Measurements from ENCODE around the gene RYK.

Gene RYK

DNA sequence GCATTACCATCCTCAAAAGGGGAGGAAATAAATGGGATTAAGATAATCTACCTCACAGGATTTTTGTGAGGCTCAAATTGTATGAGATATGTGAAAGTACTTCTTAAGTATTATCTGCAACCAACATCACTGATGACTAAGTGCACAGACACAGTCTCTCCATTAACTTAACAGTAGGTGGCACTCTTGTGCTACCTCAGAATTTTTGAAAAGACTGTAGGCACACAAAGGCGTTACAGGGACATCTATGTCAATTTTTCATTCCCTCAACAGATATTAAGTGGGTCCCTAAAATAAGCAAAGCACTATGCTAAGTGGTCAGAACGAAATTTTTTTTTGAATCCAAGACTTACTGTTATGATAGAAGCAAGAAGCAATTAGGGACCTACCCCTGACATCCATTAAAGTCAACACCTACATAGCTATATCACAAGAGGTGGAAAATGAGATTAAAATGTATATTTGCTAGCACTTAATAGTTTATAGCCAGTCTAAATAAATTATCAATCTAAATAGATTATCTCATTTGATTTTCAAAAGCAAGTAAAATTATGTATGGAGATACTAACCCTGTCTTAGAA lies 52.9 kb downstream of the RYK start:
- WGBS, 2 donors (ENCODE audit: extremely low coverage in 2 of 2, insufficient read length in 2 of 2, insufficient replicate concordance in 1 of 2) = no CpG with 5 or more reads among the region's 2 CpGs
- DNase-seq (ENCODE audit: low spot score) = no peak

DNA sequence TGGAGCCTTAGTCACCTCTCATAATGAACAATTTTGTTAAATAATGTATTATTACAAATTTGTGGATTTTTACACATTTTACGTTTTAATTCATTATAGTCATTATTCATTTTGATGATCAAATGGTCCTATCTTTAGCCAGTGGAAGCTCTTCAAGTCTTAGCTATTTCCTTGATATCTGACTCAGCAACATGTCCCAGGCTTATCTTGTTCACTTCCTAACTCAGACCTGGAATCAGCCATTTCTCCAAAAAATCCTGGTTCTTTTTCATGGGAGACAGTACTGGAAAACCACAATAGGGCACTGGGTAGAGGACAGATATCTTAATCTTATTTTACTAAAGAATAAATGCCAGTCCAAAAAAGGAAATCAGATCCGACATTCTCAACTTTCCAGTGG lies 56.4 kb downstream of the RYK start:
- no peaks in the 10 kb centered on the region for H3K27me3 ChIP-seq (ENCODE audit: control insufficient read depth in 3 of 3, insufficient read depth in 3 of 3, low read depth in 1 of 3, low read length in 3 of 3)
- no peak overlapping the region for H2BK5ac ChIP-seq (ENCODE audit: low read length)
- no peaks in the 10 kb centered on the region for H3K4me1 ChIP-seq (ENCODE audit: control insufficient read depth in 2 of 2, insufficient read depth in 1 of 2, low read depth in 1 of 2, low read length in 2 of 2)
- no peak for DNase-seq (ENCODE audit: low spot score)
- H3K79me1 ChIP-seq (ENCODE audit: low read depth, low read length) = no peaks in the 10 kb centered on the region
- no peak overlapping the region for H2AK5ac ChIP-seq (ENCODE audit: low read depth, low read length)
- H2BK120ac ChIP-seq (ENCODE audit: low read depth, low read length) = no peak overlapping the region
- no peak overlapping the region for H3K4me3 ChIP-seq (ENCODE audit: low read length in 2 of 2)
- no CpG with 5 or more reads among the region's 2 CpGs for WGBS, 2 donors (ENCODE audit: extremely low coverage in 2 of 2, insufficient read length in 2 of 2, insufficient replicate concordance in 1 of 2)
- H4K91ac ChIP-seq (ENCODE audit: low read depth, low read length, poor library complexity) = no peak overlapping the region
- H3K18ac ChIP-seq (ENCODE audit: low read length) = no peak overlapping the region
- no peak overlapping the region for H2AFZ ChIP-seq (ENCODE audit: low read length)
- no peak overlapping the region for H3K27ac ChIP-seq (replicated peaks; ENCODE audit: low read length)
- H2BK15ac ChIP-seq (ENCODE audit: low read length) = no peak overlapping the region
- H3K14ac ChIP-seq (ENCODE audit: low read length) = no peak overlapping the region
- no peak overlapping the region for H2BK12ac ChIP-seq (ENCODE audit: low read length)
- no peak overlapping the region for H3K4me2 ChIP-seq (ENCODE audit: insufficient read depth, low read length, poor library complexity, severe bottlenecking)
- H3K36me3 ChIP-seq (replicated peaks in 1 of 2; ENCODE audit: control insufficient read depth in 2 of 2, insufficient read depth in 2 of 2, low read length in 2 of 2) = peaks cover 6 to 80% of the 10 kb centered on the region in 2 donors
- H3K9ac ChIP-seq (ENCODE audit: low read depth, low read length, poor library complexity) = no peak overlapping the region
- H3K4ac ChIP-seq (ENCODE audit: low read length) = no peak overlapping the region
- H4K8ac ChIP-seq (ENCODE audit: low read depth, low read length) = no peak overlapping the region
- no peak overlapping the region for H3K23ac ChIP-seq (ENCODE audit: low read depth, low read length, poor library complexity)
- H3K9me3 ChIP-seq (replicated peaks in 1 of 2; ENCODE audit: control insufficient read depth in 2 of 2, insufficient read depth in 1 of 2, low read depth in 1 of 2, low read length in 2 of 2) = no peaks in the 10 kb centered on the region

More for the DNA sequence above, 52.9 kb downstream of the RYK start:
- H3K4me2 ChIP-seq (ENCODE audit: insufficient read depth, low read length, poor library complexity, severe bottlenecking) = no peak overlapping the region
- no peak overlapping the region for H3K27ac ChIP-seq (replicated peaks; ENCODE audit: low read length)
- no peaks in the 10 kb centered on the region for H3K9me3 ChIP-seq (replicated peaks in 1 of 2; ENCODE audit: control insufficient read depth in 2 of 2, insufficient read depth in 1 of 2, low read depth in 1 of 2, low read length in 2 of 2)
- H3K18ac ChIP-seq (ENCODE audit: low read length) = no peak overlapping the region
- no peak overlapping the region for H4K8ac ChIP-seq (ENCODE audit: low read depth, low read length)
- no peaks in the 10 kb centered on the region for H3K79me1 ChIP-seq (ENCODE audit: low read depth, low read length)
- H3K36me3 ChIP-seq (replicated peaks in 1 of 2; ENCODE audit: control insufficient read depth in 2 of 2, insufficient read depth in 2 of 2, low read length in 2 of 2) = peaks cover 10 to 86% of the 10 kb centered on the region in 2 donors
- H2BK5ac ChIP-seq (ENCODE audit: low read length) = no peak overlapping the region
- no peak overlapping the region for H3K4me3 ChIP-seq (ENCODE audit: low read length in 2 of 2)
- no peaks in the 10 kb centered on the region for H3K4me1 ChIP-seq (ENCODE audit: control insufficient read depth in 2 of 2, insufficient read depth in 1 of 2, low read depth in 1 of 2, low read length in 2 of 2)
- H2AFZ ChIP-seq (ENCODE audit: low read length) = no peak overlapping the region
- H4K91ac ChIP-seq (ENCODE audit: low read depth, low read length, poor library complexity) = no peak overlapping the region
- H2BK12ac ChIP-seq (ENCODE audit: low read length) = no peak overlapping the region
- H2BK15ac ChIP-seq (ENCODE audit: low read length) = no peak overlapping the region
- no peak overlapping the region for H3K4ac ChIP-seq (ENCODE audit: low read length)
- H3K9ac ChIP-seq (ENCODE audit: low read depth, low read length, poor library complexity) = no peak overlapping the region
- no peak overlapping the region for H3K23ac ChIP-seq (ENCODE audit: low read depth, low read length, poor library complexity)
- H2AK5ac ChIP-seq (ENCODE audit: low read depth, low read length) = no peak overlapping the region
- H2BK120ac ChIP-seq (ENCODE audit: low read depth, low read length) = no peak overlapping the region
- H3K14ac ChIP-seq (ENCODE audit: low read length) = no peak overlapping the region
- no peaks in the 10 kb centered on the region for H3K27me3 ChIP-seq (ENCODE audit: control insufficient read depth in 3 of 3, insufficient read depth in 3 of 3, low read depth in 1 of 3, low read length in 3 of 3)

DNA sequence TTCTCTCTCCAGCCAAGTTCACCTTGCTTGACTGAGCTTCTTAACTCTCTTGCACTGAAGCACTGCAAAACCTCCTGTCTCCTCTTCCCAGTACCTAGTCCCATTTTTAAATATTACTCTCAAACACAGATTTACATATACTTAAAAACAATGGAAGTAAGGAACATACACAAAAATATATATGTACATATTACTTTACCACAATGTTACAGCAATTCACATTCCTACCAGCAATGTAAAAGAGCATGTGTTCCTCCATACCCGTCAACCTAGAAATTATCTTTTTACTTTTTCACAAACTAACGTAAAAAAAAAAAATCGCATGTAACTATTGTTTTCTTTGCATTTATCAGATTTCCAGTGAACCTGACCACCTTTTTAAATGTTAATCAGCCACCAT lies 60.4 kb downstream of the RYK start:
- 100% methylated on average over 2 of the region's 3 CpGs; no CpG with 5 or more reads in 1 of the 2 donors for WGBS, 2 donors (ENCODE audit: extremely low coverage in 2 of 2, insufficient read length in 2 of 2, insufficient replicate concordance in 1 of 2)
- no peaks in the 10 kb centered on the region for H3K27me3 ChIP-seq (ENCODE audit: control insufficient read depth in 3 of 3, insufficient read depth in 3 of 3, low read depth in 1 of 3, low read length in 3 of 3)
- no peak overlapping the region for H3K4me2 ChIP-seq (ENCODE audit: insufficient read depth, low read length, poor library complexity, severe bottlenecking)
- no peak overlapping the region for H4K91ac ChIP-seq (ENCODE audit: low read depth, low read length, poor library complexity)
- no peak overlapping the region for H3K14ac ChIP-seq (ENCODE audit: low read length)
- H3K4ac ChIP-seq (ENCODE audit: low read length) = no peak overlapping the region
- no peaks in the 10 kb centered on the region for H3K9me3 ChIP-seq (replicated peaks in 1 of 2; ENCODE audit: control insufficient read depth in 2 of 2, insufficient read depth in 1 of 2, low read depth in 1 of 2, low read length in 2 of 2)
- no peak overlapping the region for H3K9ac ChIP-seq (ENCODE audit: low read depth, low read length, poor library complexity)
- H2BK120ac ChIP-seq (ENCODE audit: low read depth, low read length) = no peak overlapping the region
- no peak overlapping the region for H2BK15ac ChIP-seq (ENCODE audit: low read length)
- no peak overlapping the region for H2BK5ac ChIP-seq (ENCODE audit: low read length)
- H2AFZ ChIP-seq (ENCODE audit: low read length) = no peak overlapping the region
- H3K4me1 ChIP-seq (ENCODE audit: control insufficient read depth in 2 of 2, insufficient read depth in 1 of 2, low read depth in 1 of 2, low read length in 2 of 2) = no peaks in the 10 kb centered on the region
- no peak overlapping the region for H3K18ac ChIP-seq (ENCODE audit: low read length)
- peaks cover 6 to 84% of the 10 kb centered on the region in 2 donors for H3K36me3 ChIP-seq (replicated peaks in 1 of 2; ENCODE audit: control insufficient read depth in 2 of 2, insufficient read depth in 2 of 2, low read length in 2 of 2)
- no peak overlapping the region for H3K27ac ChIP-seq (replicated peaks; ENCODE audit: low read length)
- H3K4me3 ChIP-seq (ENCODE audit: low read length in 2 of 2) = no peak overlapping the region
- H2BK12ac ChIP-seq (ENCODE audit: low read length) = no peak overlapping the region
- H3K23ac ChIP-seq (ENCODE audit: low read depth, low read length, poor library complexity) = no peak overlapping the region
- no peak overlapping the region for H4K8ac ChIP-seq (ENCODE audit: low read depth, low read length)
- no peak overlapping the region for H2AK5ac ChIP-seq (ENCODE audit: low read depth, low read length)
- H3K79me1 ChIP-seq (ENCODE audit: low read depth, low read length) = no peaks in the 10 kb centered on the region
- no peak for DNase-seq (ENCODE audit: low spot score)

DNA sequence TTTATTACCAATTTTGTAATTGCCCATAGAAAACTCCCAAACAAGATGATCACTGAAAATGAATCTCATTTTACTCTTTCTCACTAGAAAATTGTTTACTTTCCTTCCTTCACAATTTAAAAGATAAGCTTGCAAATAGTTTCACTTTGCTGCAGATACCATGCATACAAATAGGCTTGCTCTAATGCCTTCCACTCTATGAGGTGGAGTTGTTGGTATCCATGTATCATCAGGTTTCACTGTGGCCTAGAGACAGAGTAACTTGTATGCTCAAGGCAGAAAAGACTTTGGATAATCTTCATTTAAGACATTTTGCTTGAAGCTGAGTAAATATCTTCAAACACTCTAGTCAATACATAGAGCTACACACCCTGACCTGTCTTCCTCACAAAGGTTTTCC lies 60.8 kb downstream of the RYK start:
- Histone ChIP-seq H3K4me3 (ENCODE audit: low read length in 2 of 2) (no peak overlapping the region), H2BK15ac (ENCODE audit: low read length) (no peak overlapping the region), H3K14ac (ENCODE audit: low read length) (no peak overlapping the region), H2AK5ac (ENCODE audit: low read depth, low read length) (no peak overlapping the region), H3K4me2 (ENCODE audit: insufficient read depth, low read length, poor library complexity, severe bottlenecking) (no peak overlapping the region), H3K27me3 (ENCODE audit: control insufficient read depth in 3 of 3, insufficient read depth in 3 of 3, low read depth in 1 of 3, low read length in 3 of 3) (no peaks in the 10 kb centered on the region), H3K9me3 (replicated peaks in 1 of 2; ENCODE audit: control insufficient read depth in 2 of 2, insufficient read depth in 1 of 2, low read depth in 1 of 2, low read length in 2 of 2) (no peaks in the 10 kb centered on the region), H3K9ac (ENCODE audit: low read depth, low read length, poor library complexity) (no peak overlapping the region), H3K36me3 (replicated peaks in 1 of 2; ENCODE audit: control insufficient read depth in 2 of 2, insufficient read depth in 2 of 2, low read length in 2 of 2) (peaks cover 4 to 82% of the 10 kb centered on the region in 2 donors), H3K4ac (ENCODE audit: low read length) (no peak overlapping the region), H3K4me1 (ENCODE audit: control insufficient read depth in 2 of 2, insufficient read depth in 1 of 2, low read depth in 1 of 2, low read length in 2 of 2) (no peaks in the 10 kb centered on the region), H3K23ac (ENCODE audit: low read depth, low read length, poor library complexity) (no peak overlapping the region), H3K18ac (ENCODE audit: low read length) (no peak overlapping the region), H2BK120ac (ENCODE audit: low read depth, low read length) (no peak overlapping the region), H4K91ac (ENCODE audit: low read depth, low read length, poor library complexity) (no peak overlapping the region), H2AFZ (ENCODE audit: low read length) (no peak overlapping the region), H4K8ac (ENCODE audit: low read depth, low read length) (no peak overlapping the region), H2BK12ac (ENCODE audit: low read length) (no peak overlapping the region), H3K79me1 (ENCODE audit: low read depth, low read length) (no peaks in the 10 kb centered on the region), H2BK5ac (ENCODE audit: low read length) (no peak overlapping the region), H3K27ac (replicated peaks; ENCODE audit: low read length) (no peak overlapping the region)
- no peak for DNase-seq (ENCODE audit: low spot score)

All from neuronal stem cell (in vitro differentiated cells).